Measurements from ENCODE around the gene ESAM. TPM values are rescaled to one million over a fixed set of nuclear protein-coding genes. Genes with fewer than 3 reads are reported as not detected.

Gene ESAM
- total and polyA plus RNA-seq, 10 of the 15 experiments (the other 5 are each of a cell fraction or from before 2014, with no cell fraction given): 2.7 to 43.6 (median 19.5) TPM

- TF ChIP-seq EZH2 (IDR thresholded peaks at IDR 0.05; ENCODE audit: borderline replicate concordance, control insufficient read depth, low read depth, low read length): no peak
Measured at GRCh38 chr11:124766156-124766555, 4.1 kb upstream of the ESAM start (continued).

GRCh38 chr11:124763156-124763947 is 1.3 kb upstream of the ESAM start:
- 13% methylated on average over 17 of the region's 21 CpGs for WGBS (ENCODE audit: insufficient coverage, insufficient replicate concordance, low lambda C conversion rate, missing lambda C conversion rate)
- in situ Hi-C loops (cut with MboI): loop anchor here (5.0 kb wide), 1 partner anchor 91 kb away; the partner anchor contains the start of genes SIAE and SPA17
- no TSS peak for BruUV-seq (replicated peaks)
- TF ChIP-seq TCF3 (IDR thresholded peaks at IDR 0.05; ENCODE audit: borderline replicate concordance, insufficient read depth, low read depth, low read length) (peak; percentile 41; the same call in 1 of the 2 replicates), SMC3 (IDR thresholded peaks at IDR 0.05; ENCODE audit: borderline replicate concordance, low read length) (peak; percentile 87), HDAC2 (IDR thresholded peaks at IDR 0.05) (no peak), MTA3 (IDR thresholded peaks at IDR 0.05; ENCODE audit: borderline replicate concordance, low read length) (no peak), STAT3 (IDR thresholded peaks at IDR 0.05; ENCODE audit: low read depth, low read length) (no peak), YY1 (IDR thresholded peaks at IDR 0.05; ENCODE audit: low read depth, low read length) (peak; percentile 88), MLLT1 (IDR thresholded peaks at IDR 0.05) (peak; percentile 51; the same call in 1 of the 2 replicates), GABPA (IDR thresholded peaks at IDR 0.05; ENCODE audit: low read depth) (no peak), CTCF (IDR thresholded peaks at IDR 0.05 in 2 of 3, conservative IDR thresholded peaks at IDR 0.05 in 1 of 3; ENCODE audit: control insufficient read depth in 2 of 3, extremely low read depth in 1 of 3, insufficient read depth in 1 of 3, low read depth in 3 of 3, low read length in 3 of 3) (peak; percentile 79 to 82 (median 79)), FOXM1 (IDR thresholded peaks at IDR 0.05; ENCODE audit: low read depth, low read length) (0 out of 2 replicates have a peak, but pooled peaks have one; percentile 43), ZNF384 (IDR thresholded peaks at IDR 0.05; ENCODE audit: borderline replicate concordance, low read depth, low read length) (peak; percentile 97), RUNX3 (IDR thresholded peaks at IDR 0.05; ENCODE audit: low read length) (peak; percentile 42; the same call in 1 of the 2 replicates), RB1 (IDR thresholded peaks at IDR 0.05; ENCODE audit: borderline replicate concordance) (peak; percentile 75; the same call in 1 of the 2 replicates), IKZF2 (IDR thresholded peaks at IDR 0.05) (0 out of 4 replicates have a peak, but pooled peaks of 1 of the 2 experiments have one; percentile 3)

More at GRCh38 chr11:124763156-124763947, 1.3 kb upstream of the ESAM start:
- Histone ChIP-seq H3K79me2 (ENCODE audit: control insufficient read depth, insufficient read depth, low read length) (peaks cover 37% of the 10 kb centered on the region), H3K4me1 (ENCODE audit: control insufficient read depth, insufficient read depth, low read length) (peaks cover 15% of the 10 kb centered on the region), H4K20me1 (ENCODE audit: control insufficient read depth, insufficient read depth) (no peaks in the 10 kb centered on the region), H3K27me3 (replicated peaks in 1 of 2; ENCODE audit: control insufficient read depth in 2 of 2, insufficient read depth in 2 of 2, low read length in 1 of 2) (no peaks in the 10 kb centered on the region), H3K4me2 (ENCODE audit: control insufficient read depth, insufficient read depth) (peak overlapping the region; percentile 98), H3K27ac (ENCODE audit: control insufficient read depth, insufficient read depth) (no peak overlapping the region), H3K36me3 (ENCODE audit: control insufficient read depth in 2 of 2, insufficient read depth in 2 of 2, low read length in 1 of 2) (peaks cover 0 to 3% of the 10 kb centered on the region in 2 experiments; a peak in 1 of 4 replicates), H3K4me3 (peak overlapping the region; percentile 83), H2AFZ (ENCODE audit: control insufficient read depth, low read depth, low read length) (peak overlapping the region; percentile 70), H3K9ac (ENCODE audit: control insufficient read depth, insufficient read depth, low read length) (peak overlapping the region; percentile 64), H3K9me3 (replicated peaks; ENCODE audit: control insufficient read depth, insufficient read depth, low read length) (no peaks in the 10 kb centered on the region)
- no peak for DNase-seq (ENCODE audit: low read depth, low spot score)
- FAIRE-seq: peak; percentile 66
- RAD21 ChIA-PET (ENCODE audit: unreplicated experiment): interaction anchor here (0.7 to 5.8 kb wide), 14 partner anchors 9 to 119 kb away, joined by 3 to 67 read pairs (median 4); partner anchors contain the start of gene MSANTD2
- POLR2A ChIA-PET: interaction anchor here (0.7 to 1.9 kb wide), 6 partner anchors 17 to 93 kb away, joined by 3 to 8 read pairs (median 6); partner anchors contain the start of genes SIAE and SPA17
- ATAC-seq: peak; percentile 29
- SMC1A ChIA-PET (ENCODE audit: uncharacterized antibody, unreplicated experiment): interaction anchor here (0.6 to 8.8 kb wide), 26 partner anchors 15 to 120 kb away, joined by 3 to 93 read pairs (median 4); partner anchors contain the start of genes SIAE and SPA17
- CTCF ChIA-PET: interaction anchor here (0.6 to 16.3 kb wide), 25 partner anchors 10 to 310 kb away, joined by 3 to 272 read pairs (median 4); partner anchors contain the start of genes MSANTD2, NRGN, SIAE and SPA17
- intact Hi-C loops (cut with micrococcal nuclease; ENCODE audit: unreplicated experiment): loop anchor here (1.0 to 2.0 kb wide), 4 partner anchors 35 to 119 kb away; no protein-coding TSS in a partner anchor

Data from GM12878 (cell line).